Brain microvascular endothelial cell (primary cell): ENCODE results near the gene TTBK1.

Source experiments
- DNase-seq: peaks from one replicate; pipeline ENCODE4 v3.0.0-alpha.2; 2020
- H3K27ac ChIP-seq: fragments of 250-450 bp; sonication (Bioruptor Pico); 2 replicates; pipeline ENCODE4 v1.5.1; 2020; ENCODE audit warnings: mild to moderate bottlenecking, moderate library complexity
- H3K27me3 ChIP-seq: fragments of 250-450 bp; sonication (Bioruptor Pico); replicated peaks from 2 replicates; pipeline ENCODE4 v1.5.1; 2020; ENCODE audit warnings: mild to moderate bottlenecking
- H3K36me3 ChIP-seq: fragments of 250-450 bp; sonication (Bioruptor Pico); replicated peaks from 2 replicates; pipeline ENCODE4 v1.5.1; 2020; ENCODE audit warnings: mild to moderate bottlenecking
- H3K4me3 ChIP-seq: 2 replicates; pipeline ENCODE4 v1.5.1; 2011; ENCODE audit warnings: low read depth, mild to moderate bottlenecking, control low read depth, low read length, moderate library complexity
- CTCF ChIP-seq: IDR thresholded peaks from 2 replicates; pipeline ENCODE4 v1.5.1; 2011; ENCODE audit warnings: low read depth, mild to moderate bottlenecking, moderate library complexity, low read length, control low read depth, inconsistent platforms; ENCODE audit errors: missing control alignments
- in situ Hi-C: cut with HindIII; loops from 2 replicates; pipeline ENCODE4 v1.10.0; 2017; ENCODE audit warnings: low sequenced_read_pairs, low pct_ligation_motif_present

TTBK1 gene

GRCh38 chr6:43296780-43297497 is 53.7 kb downstream of the TTBK1 start:
- no peak for TF ChIP-seq CTCF
- in situ Hi-C loops, result no loop called here
- peaks cover 7% of the 10 kb centered on the region for H3K27me3 ChIP-seq

GRCh38 chr6:43297644-43298564 is 54.6 kb downstream of the TTBK1 start, which contains the start of gene SLC22A7:
TSS of gene SLC22A7 (plus strand) at chr6:43298260. CDS start at chr6:43298359, 99 bp downstream.
- TF ChIP-seq CTCF, result no peak
- DNase-seq, result no peak
- Histone ChIP-seq H3K27me3 (peaks cover 7% of the 10 kb centered on the region), H3K27ac (no peak within 1 kb of the TSS), H3K36me3 (no peaks in the 10 kb centered on the region), H3K4me3 (no peak within 1 kb of the TSS)
- in situ Hi-C loops, result no loop called here

More at GRCh38 chr6:43296780-43297497, 53.7 kb downstream of the TTBK1 start:
- no peak overlapping the region for H3K4me3 ChIP-seq
- H3K27ac ChIP-seq, result no peak overlapping the region
- no peak for DNase-seq
- H3K36me3 ChIP-seq, result no peaks in the 10 kb centered on the region

GRCh38 chr6:43298565-43299337 is 55.5 kb downstream of the TTBK1 start:
- H3K36me3 ChIP-seq, result no peaks in the 10 kb centered on the region
- DNase-seq, result no peak
- peaks cover 7% of the 10 kb centered on the region for H3K27me3 ChIP-seq
- H3K4me3 ChIP-seq, result no peak overlapping the region
- no peak for TF ChIP-seq CTCF
- H3K27ac ChIP-seq, result no peak overlapping the region
- in situ Hi-C loops, result no loop called here

- DNase-seq, result no peak
- Histone ChIP-seq H3K36me3 (no peaks in the 10 kb centered on the region), H3K27ac (no peak overlapping the region), H3K27me3 (peaks cover 7% of the 10 kb centered on the region), H3K4me3 (no peak overlapping the region)
- in situ Hi-C loops, result no loop called here
- no peak for TF ChIP-seq CTCF
These were observed 56.3 kb downstream of the TTBK1 start for GRCh38 chr6:43299338-43300293.
